SU-DHL-6 (cell line): Measurements from ENCODE around the gene PPP1R27.

Source experiments
- H2AFZ ChIP-seq: fragments of 200-600 bp; sonication (generic); 2 replicates; pipeline ENCODE4 v1.6.1; 2014; ENCODE audit warnings: low read depth, mild to moderate bottlenecking, moderate library complexity, mixed read lengths, antibody characterized with exemption, low read length; ENCODE audit not compliant: severe bottlenecking
- H3F3A ChIP-seq: fragments of 200-600 bp; shearing (Covaris generic); 2 replicates; pipeline ENCODE4 v1.6.0; 2016; ENCODE audit warnings: antibody characterized with exemption, mild to moderate bottlenecking; ENCODE audit not compliant: insufficient read depth
- H3K27ac ChIP-seq: fragments of 200-600 bp; sonication (generic); 2 replicates; pipeline ENCODE4 v1.5.1; 2016; ENCODE audit warnings: low read depth, mild to moderate bottlenecking, low read length, moderate library complexity, mixed read lengths
- H3K27me3 ChIP-seq: fragments of 200-600 bp; sonication (generic), shearing (Covaris generic); 2 replicates; pipeline ENCODE4 v1.6.0; 2014; ENCODE audit warnings: mild to moderate bottlenecking, low read length
- H3K36me3 ChIP-seq: fragments of 200-600 bp; sonication (generic); 2 replicates; pipeline ENCODE4 v1.6.1; 2014; ENCODE audit warnings: mild to moderate bottlenecking, low read length, mixed read lengths
- H3K4me2 ChIP-seq: fragments of 300-600, 200-600 bp; shearing (Covaris generic), sonication (generic); 2 replicates; pipeline ENCODE4 v1.6.0; 2014; ENCODE audit warnings: low read length, low read depth, mild to moderate bottlenecking; ENCODE audit not compliant: poor library complexity, severe bottlenecking
- H3K4me3 ChIP-seq: fragments of 200-600 bp; sonication (generic); 2 replicates; pipeline ENCODE4 v1.5.1; 2014; ENCODE audit warnings: antibody characterized with exemption, low read length, mild to moderate bottlenecking, mixed read lengths; ENCODE audit not compliant: insufficient read depth, poor library complexity, severe bottlenecking
- H3K79me2 ChIP-seq: fragments of 200-600 bp; sonication (generic); 2 replicates; pipeline ENCODE4 v1.6.1; 2014; ENCODE audit warnings: mild to moderate bottlenecking, low read length, moderate library complexity; ENCODE audit not compliant: insufficient read depth
- H3K9ac ChIP-seq: fragments of 200-600 bp; sonication (generic); 2 replicates; pipeline ENCODE4 v1.7.0; 2014; ENCODE audit warnings: mild to moderate bottlenecking, low read length
- H3K9me2 ChIP-seq: fragments of 200-600 bp; sonication (generic); replicated peaks from 2 replicates; pipeline ENCODE4 v1.6.1; 2014; ENCODE audit warnings: low read length; ENCODE audit not compliant: insufficient read depth
- H3K9me3 ChIP-seq: fragments of 200-600 bp; sonication (generic); 2 replicates; pipeline ENCODE4 v1.6.1; 2014; ENCODE audit warnings: low read length, mixed read lengths; ENCODE audit not compliant: insufficient read depth
- H4K20me1 ChIP-seq: fragments of 200-600 bp; sonication (generic); 2 replicates; pipeline ENCODE4 v1.6.1; 2014; ENCODE audit warnings: low read depth, mild to moderate bottlenecking, antibody characterized with exemption, low read length, moderate library complexity, mixed read lengths
- CTCF ChIP-seq: fragments of 200-600 bp; sonication (generic); IDR thresholded peaks from one replicate; pipeline ENCODE4 v1.5.1; 2017; ENCODE audit warnings: antibody characterized with exemption, mild to moderate bottlenecking, low read length, moderate library complexity; ENCODE audit not compliant: insufficient read depth, poor library complexity, severe bottlenecking
- EZH2phosphoT487 ChIP-seq: fragments of 200-600 bp; sonication (generic), shearing (Covaris generic); conservative IDR thresholded peaks from 2 replicates; pipeline ENCODE4 v1.6.1; 2018; ENCODE audit warnings: mild to moderate bottlenecking, antibody characterized with exemption, low read length, moderate library complexity, mixed read lengths

Gene PPP1R27

GRCh38 chr17:81824595-81824994 lies 10.3 kb downstream of the PPP1R27 start:
- Histone ChIP-seq H3K9me2 (no peaks in the 10 kb centered on the region), H4K20me1 (no peaks in the 10 kb centered on the region), H3F3A (no peaks in the 10 kb centered on the region), H3K4me2 (no peak overlapping the region), H3K27me3 (no peaks in the 10 kb centered on the region), H3K36me3 (no peaks in the 10 kb centered on the region), H3K79me2 (no peaks in the 10 kb centered on the region), H3K27ac (no peak overlapping the region), H3K9me3 (no peaks in the 10 kb centered on the region), H2AFZ (no peak overlapping the region), H3K4me3 (no peak overlapping the region), H3K9ac (no peak overlapping the region)
- no peak for TF ChIP-seq CTCF
- no peak for TF ChIP-seq EZH2phosphoT487

DNA sequence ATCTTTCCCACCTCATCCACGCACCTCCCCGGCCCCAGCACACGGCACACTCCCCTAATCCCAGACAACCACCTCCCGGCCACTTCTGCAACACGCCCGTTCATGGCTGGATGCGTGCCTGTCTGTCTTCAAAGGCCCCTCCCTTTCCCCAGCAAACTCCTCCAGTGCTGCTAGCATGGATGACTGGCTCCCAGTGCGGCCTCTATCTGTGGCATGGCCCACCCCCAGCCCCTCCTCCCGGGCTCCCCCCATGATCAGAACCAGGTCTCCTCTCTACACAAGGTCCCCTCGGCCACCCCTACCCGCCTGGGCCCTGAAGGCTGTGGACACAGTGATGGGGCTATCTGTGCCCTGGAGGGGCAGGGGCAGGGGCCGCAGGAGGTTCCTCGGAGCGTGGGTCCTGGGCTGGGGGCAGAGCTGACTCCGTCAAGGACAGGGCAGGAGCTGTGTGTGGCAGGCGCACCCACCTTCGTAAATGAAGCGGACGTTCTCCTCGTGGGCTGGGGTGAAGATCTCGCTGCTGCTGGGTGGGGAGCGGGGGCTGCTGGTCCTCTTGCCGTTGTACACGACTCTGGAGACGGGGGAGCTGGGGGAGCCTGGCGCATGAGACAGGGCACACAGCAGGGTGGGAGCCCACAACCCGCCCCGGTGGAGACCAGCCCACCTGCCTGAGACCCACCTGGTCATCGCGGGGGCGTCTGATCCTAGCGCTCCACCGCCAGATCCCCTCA lies 10.9 kb downstream of the PPP1R27 start:
- TF ChIP-seq EZH2phosphoT487 (no peak), CTCF (no peak)
- Histone ChIP-seq H3K9ac (no peak overlapping the region), H4K20me1 (no peaks in the 10 kb centered on the region), H3K4me3 (no peak overlapping the region), H3K4me2 (no peak overlapping the region), H3K9me2 (no peaks in the 10 kb centered on the region), H3K9me3 (no peaks in the 10 kb centered on the region), H3K36me3 (no peaks in the 10 kb centered on the region), H3K27ac (no peak overlapping the region), H3F3A (no peaks in the 10 kb centered on the region), H3K79me2 (no peaks in the 10 kb centered on the region), H2AFZ (no peak overlapping the region), H3K27me3 (no peaks in the 10 kb centered on the region)

- H3K27ac ChIP-seq = no peak overlapping the region
These were observed 11.6 kb downstream of the PPP1R27 start for GRCh38 chr17:81822996-81823819.

More at GRCh38 chr17:81822996-81823819, 11.6 kb downstream of the PPP1R27 start:
- Histone ChIP-seq H2AFZ (no peak overlapping the region), H3K4me2 (no peak overlapping the region), H3K9ac (no peak overlapping the region), H3K9me3 (no peaks in the 10 kb centered on the region), H4K20me1 (no peaks in the 10 kb centered on the region), H3K36me3 (no peaks in the 10 kb centered on the region), H3K79me2 (no peaks in the 10 kb centered on the region), H3K27me3 (no peaks in the 10 kb centered on the region), H3F3A (no peaks in the 10 kb centered on the region), H3K4me3 (no peak overlapping the region), H3K9me2 (no peaks in the 10 kb centered on the region)
- TF ChIP-seq EZH2phosphoT487 = no peak
- no peak for TF ChIP-seq CTCF
